Gastroesophageal sphincter (tissue), 4 donors: ENCODE results near the gene PLXNA3. TPM values are rescaled to one million over a fixed set of nuclear protein-coding genes. Genes with fewer than 3 reads are reported as not detected.

ENCODE experiments used
- ATAC-seq: fragments of 150-250 bp; one replicate; pipeline ENCODE4 v1.9.1; 2016; ENCODE audit warnings: mild to moderate bottlenecking, moderate library complexity
- H3K27ac ChIP-seq, 4 donors: fragments of 200-600 bp; sonication (generic) in 3 of 4; 1 replicate in 3 of 4; 2 replicates in 1 of 4; pipeline ENCODE4 v1.5.1; 2016 to 2019
- H3K27me3 ChIP-seq: fragments of 200-600 bp; sonication (generic); one replicate; pipeline ENCODE4 v1.5.1; 2019
- H3K36me3 ChIP-seq, 2 donors: fragments of 200-600 bp; sonication (generic); one replicate each; pipeline ENCODE4 v1.5.1; 2019; ENCODE audit warnings: control low read depth in 1 of 2
- H3K4me1 ChIP-seq, 3 donors: fragments of 200-600 bp; sonication (generic); 1 replicate in 2 of 3; 2 replicates in 1 of 3; pipeline ENCODE4 v1.5.1; 2016 to 2019; ENCODE audit warnings: control low read depth in 2 of 3
- H3K4me3 ChIP-seq, 2 donors: fragments of 200-600 bp; sonication (generic); one replicate each; pipeline ENCODE4 v1.5.1; 2019; ENCODE audit warnings: mild to moderate bottlenecking in 1 of 2, moderate library complexity in 1 of 2
- H3K9me3 ChIP-seq, 3 donors: fragments of 200-600 bp; sonication (generic); one replicate each; pipeline ENCODE4 v1.5.1; 2017 to 2019; ENCODE audit warnings: control low read depth in 2 of 3
- EP300 ChIP-seq: sonication (generic); formaldehyde crosslinking; IDR thresholded peaks from one replicate; pipeline ENCODE4 v1.6.1; 2017; ENCODE audit warnings: antibody characterized with exemption, mild to moderate bottlenecking
- POLR2A ChIP-seq, 2 donors: fragments of 450-650 bp; IDR thresholded peaks; one replicate each; pipeline ENCODE4 v1.6.1; 2017; ENCODE audit warnings: antibody characterized with exemption in 2 of 2, mild to moderate bottlenecking in 2 of 2, moderate library complexity in 1 of 2
- POLR2AphosphoS5 ChIP-seq: sonication (generic); formaldehyde crosslinking; IDR thresholded peaks from one replicate; pipeline ENCODE4 v1.6.1; 2017; ENCODE audit warnings: antibody characterized with exemption
- WGBS, 2 donors: methylation state at CpG; one replicate each; pipeline ENCODE4 v1.1.5; 2018; ENCODE audit warnings: low coverage in 1 of 2; 5-methylcytosine and 5-hydroxymethylcytosine counted together
- total RNA-seq, 4 donors: library from RNA; depleted of rRNA; stranded (reverse); fragments of >200 nt; gene quantifications; one replicate each; pipeline ENCODE4 v1.1.0, GENCODE V29; 2016
- TF ChIP-seq, protein P1 (sequence below), 4 experiments: fragments of 200-600 bp in 2 of 4; fragments of 450-650 bp in 2 of 4; sonication (generic) in 1 of 4; IDR thresholded peaks; one replicate each; pipeline ENCODE4 v1.5.1; 2017 to 2019; ENCODE audit warnings: antibody characterized with exemption in 4 of 4, mild to moderate bottlenecking in 2 of 4, moderate library complexity in 2 of 4

The PLXNA3 gene
- total RNA-seq, 4 donors from 2014 or later, result 1.5 to 13.9 (median 8.2) TPM

DNA sequence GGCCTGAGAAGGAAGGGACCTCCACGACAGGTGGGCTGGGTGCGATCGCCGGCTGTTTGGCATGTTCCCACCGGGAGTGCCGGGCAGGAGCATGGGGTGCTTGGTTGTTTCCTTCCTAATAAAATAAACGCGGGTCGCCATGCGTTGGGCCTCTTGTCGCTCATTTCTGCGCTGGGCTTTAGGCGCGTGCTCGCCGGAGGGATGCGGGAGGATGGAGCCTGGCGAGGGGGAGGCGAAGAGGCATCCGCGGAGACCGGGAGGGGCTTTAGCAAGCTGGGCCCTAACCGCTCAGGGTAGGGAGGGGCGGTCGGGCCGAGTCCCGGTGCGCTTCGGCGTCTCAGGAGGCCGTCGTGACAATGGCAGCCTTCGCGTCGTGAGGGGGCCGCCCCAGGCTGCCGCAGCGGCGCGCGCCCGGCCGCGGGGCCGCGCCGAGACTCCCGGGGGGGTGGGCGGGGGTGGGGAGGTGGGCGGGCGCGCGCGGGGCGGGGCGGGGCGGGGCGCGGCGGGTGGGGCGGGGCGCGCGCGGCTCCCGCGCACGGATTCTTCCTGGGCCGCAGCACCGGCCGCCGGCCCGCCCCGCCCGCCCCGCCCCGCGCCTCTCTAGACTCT, 21.6 kb upstream of the PLXNA3 start:
- Histone ChIP-seq H3K27me3 (no peaks in the 10 kb centered on the region), H3K27ac (peak overlapping the region; percentile 90 to 96 (median 93)), H3K9me3 (no peaks in the 10 kb centered on the region), H3K4me3 (peak overlapping the region; percentile 79 to 83), H3K36me3 (peaks cover 0 to 65% of the 10 kb centered on the region in 2 donors), H3K4me1 (peaks cover 0 to 39% (median 0%) of the 10 kb centered on the region in 3 donors)
- TF ChIP-seq, protein P1, sequence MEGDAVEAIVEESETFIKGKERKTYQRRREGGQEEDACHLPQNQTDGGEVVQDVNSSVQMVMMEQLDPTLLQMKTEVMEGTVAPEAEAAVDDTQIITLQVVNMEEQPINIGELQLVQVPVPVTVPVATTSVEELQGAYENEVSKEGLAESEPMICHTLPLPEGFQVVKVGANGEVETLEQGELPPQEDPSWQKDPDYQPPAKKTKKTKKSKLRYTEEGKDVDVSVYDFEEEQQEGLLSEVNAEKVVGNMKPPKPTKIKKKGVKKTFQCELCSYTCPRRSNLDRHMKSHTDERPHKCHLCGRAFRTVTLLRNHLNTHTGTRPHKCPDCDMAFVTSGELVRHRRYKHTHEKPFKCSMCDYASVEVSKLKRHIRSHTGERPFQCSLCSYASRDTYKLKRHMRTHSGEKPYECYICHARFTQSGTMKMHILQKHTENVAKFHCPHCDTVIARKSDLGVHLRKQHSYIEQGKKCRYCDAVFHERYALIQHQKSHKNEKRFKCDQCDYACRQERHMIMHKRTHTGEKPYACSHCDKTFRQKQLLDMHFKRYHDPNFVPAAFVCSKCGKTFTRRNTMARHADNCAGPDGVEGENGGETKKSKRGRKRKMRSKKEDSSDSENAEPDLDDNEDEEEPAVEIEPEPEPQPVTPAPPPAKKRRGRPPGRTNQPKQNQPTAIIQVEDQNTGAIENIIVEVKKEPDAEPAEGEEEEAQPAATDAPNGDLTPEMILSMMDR (IDR thresholded peaks at IDR 0.05), result no peak
- TF ChIP-seq EP300 (no peak), POLR2A (IDR thresholded peaks at IDR 0.05) (no peak), POLR2AphosphoS5 (no peak)
- WGBS, 2 donors, result 0 to 25% methylated on average over 1 to 6 of the region's 78 CpGs
- ATAC-seq, result peak; percentile 56

DNA sequence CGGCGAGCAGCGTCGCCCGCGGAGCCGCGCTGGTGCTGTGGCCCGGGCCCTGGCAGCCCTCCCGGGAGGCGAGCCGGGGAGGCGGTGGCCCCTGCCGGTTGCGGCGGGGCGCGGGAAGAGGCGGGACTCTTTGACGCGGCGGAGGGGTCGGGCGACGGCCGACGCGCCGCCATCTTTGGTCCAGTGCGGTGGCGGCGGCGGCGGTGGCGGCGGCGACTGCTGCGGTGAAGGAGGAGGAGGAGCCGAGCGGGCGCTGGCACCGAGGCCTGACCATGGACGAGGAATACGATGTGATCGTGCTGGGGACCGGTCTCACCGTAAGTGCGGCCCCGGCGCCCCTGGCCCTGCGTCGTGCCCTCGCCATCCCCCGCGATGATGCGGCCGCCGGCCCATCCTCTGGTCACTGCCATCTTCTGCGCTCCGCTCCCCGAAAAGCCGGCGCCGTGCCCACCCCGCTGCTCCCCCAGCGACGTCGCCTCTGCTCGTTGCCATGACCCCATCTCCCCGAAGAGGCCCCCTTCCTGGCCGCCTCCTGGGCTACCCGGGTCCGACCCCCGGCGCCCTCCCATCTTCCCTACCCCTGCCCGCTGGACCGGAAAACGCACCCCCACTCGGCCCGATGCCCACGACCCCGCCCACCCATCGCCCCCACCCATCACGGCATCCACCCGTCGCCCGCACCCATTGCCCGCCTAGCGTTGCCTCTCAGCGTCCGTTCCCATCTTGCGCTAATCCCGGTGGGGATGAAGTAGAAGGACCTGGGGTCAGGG, 20.9 kb upstream of the PLXNA3 start, which contains the start of gene GDI1:
TSS of gene GDI1 (plus strand) at position 172 of the 770 bp plus-strand sequence. CDS start at position 273, 101 bp downstream.
- peaks cover 0 to 65% of the 10 kb centered on the region in 2 donors for H3K36me3 ChIP-seq
- peak; percentile 74 for ATAC-seq
- H3K9me3 ChIP-seq, result no peaks in the 10 kb centered on the region
- H3K4me3 ChIP-seq, result peak within 1 kb of the TSS; percentile 79 to 83
- TF ChIP-seq EP300 (no peak), POLR2AphosphoS5 (peak; percentile 56), POLR2A (IDR thresholded peaks at IDR 0.05) (peak; percentile 30 to 61)
- TF ChIP-seq, protein P1 (IDR thresholded peaks at IDR 0.05), result no peak
- H3K27me3 ChIP-seq, result no peaks in the 10 kb centered on the region
- H3K27ac ChIP-seq, result peak within 1 kb of the TSS; percentile 90 to 96 (median 93)
- WGBS, 2 donors, result no CpG with 5 or more reads among the region's 93 CpGs
- H3K4me1 ChIP-seq, result peaks cover 0 to 39% (median 0%) of the 10 kb centered on the region in 3 donors

DNA sequence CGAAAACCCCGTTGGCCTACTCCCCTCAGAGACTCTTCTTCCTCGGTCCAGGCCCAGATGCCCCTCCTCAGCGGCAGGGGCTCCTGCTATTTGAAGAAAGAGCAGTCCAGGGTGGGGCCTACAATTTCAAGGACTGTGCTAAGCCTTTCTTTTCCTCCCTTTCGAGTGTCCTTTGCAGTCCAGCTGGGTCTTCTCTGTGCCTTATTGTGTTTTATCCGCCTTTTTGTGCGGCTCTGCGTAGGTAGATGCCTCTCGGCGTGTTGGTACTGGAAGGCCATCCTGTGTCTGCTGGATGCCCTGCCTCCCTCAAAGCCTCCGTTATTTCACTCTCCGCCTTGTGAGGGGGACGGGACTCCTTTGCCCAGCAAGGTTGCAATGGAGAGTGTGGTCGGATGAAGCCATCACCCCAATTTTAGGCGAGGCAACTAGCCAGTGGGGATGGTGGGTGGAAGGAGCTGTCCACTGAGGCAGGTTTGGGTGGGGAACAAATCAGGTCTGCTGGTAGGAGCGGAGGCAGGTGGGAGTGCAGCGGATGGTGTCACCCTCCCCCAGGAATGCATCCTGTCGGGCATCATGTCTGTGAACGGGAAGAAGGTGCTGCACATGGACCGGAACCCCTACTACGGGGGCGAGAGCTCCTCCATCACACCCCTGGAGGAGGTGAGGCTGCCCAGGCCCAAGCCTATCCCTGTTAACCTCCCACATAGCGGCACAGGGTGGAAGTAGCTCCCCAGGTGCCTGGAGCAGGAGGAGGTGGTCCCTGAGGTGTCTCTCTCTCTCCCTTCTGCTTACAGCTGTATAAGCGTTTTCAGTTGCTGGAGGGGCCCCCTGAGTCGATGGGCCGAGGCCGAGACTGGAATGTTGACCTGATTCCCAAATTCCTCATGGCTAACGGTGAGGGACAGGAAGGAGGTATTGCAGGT, 19.8 kb upstream of the PLXNA3 start:
- 0 to 25% methylated on average over 1 to 7 of the region's 28 CpGs for WGBS, 2 donors
- ATAC-seq, result no peak
- TF ChIP-seq EP300 (no peak), POLR2A (IDR thresholded peaks at IDR 0.05) (no peak), POLR2AphosphoS5 (no peak)
- TF ChIP-seq, protein P1 (IDR thresholded peaks at IDR 0.05), result no peak
- Histone ChIP-seq H3K36me3 (peaks cover 0 to 62% of the 10 kb centered on the region in 2 donors), H3K4me3 (peak overlapping the region; percentile 79 to 83), H3K4me1 (peaks cover 0 to 43% (median 0%) of the 10 kb centered on the region in 3 donors), H3K27me3 (no peaks in the 10 kb centered on the region), H3K9me3 (no peaks in the 10 kb centered on the region), H3K27ac (peak overlapping the region; percentile 90 to 96 (median 93))

DNA sequence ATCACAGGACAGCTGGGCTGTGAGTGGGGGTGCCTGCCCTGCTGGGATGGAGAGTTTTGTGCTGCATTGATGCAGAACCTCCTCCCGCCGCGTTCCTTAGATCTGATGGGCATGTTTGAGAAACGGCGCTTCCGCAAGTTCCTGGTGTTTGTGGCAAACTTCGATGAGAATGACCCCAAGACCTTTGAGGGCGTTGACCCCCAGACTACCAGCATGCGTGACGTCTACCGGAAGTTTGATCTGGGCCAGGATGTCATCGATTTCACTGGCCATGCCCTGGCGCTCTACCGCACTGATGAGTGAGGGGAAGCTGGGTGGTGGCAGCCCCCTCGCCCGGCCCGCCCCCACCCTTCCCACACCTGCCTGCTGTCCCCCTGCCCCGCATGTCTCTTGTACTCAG, 18.2 kb upstream of the PLXNA3 start:
- peaks cover 0 to 52% (median 0%) of the 10 kb centered on the region in 3 donors for H3K4me1 ChIP-seq
- TF ChIP-seq EP300, result no peak
- TF ChIP-seq POLR2AphosphoS5, result no peak
- TF ChIP-seq, protein P1 (IDR thresholded peaks at IDR 0.05), result no peak
- TF ChIP-seq POLR2A (IDR thresholded peaks at IDR 0.05), result no peak
- no peaks in the 10 kb centered on the region for H3K9me3 ChIP-seq
- H3K4me3 ChIP-seq, result no peak overlapping the region
- no peak for ATAC-seq
- H3K27ac ChIP-seq, result no peak overlapping the region
- H3K27me3 ChIP-seq, result no peaks in the 10 kb centered on the region
- no CpG with 5 or more reads among the region's 18 CpGs for WGBS, 2 donors
- H3K36me3 ChIP-seq, result peaks cover 0 to 46% of the 10 kb centered on the region in 2 donors
